ENCODE measurements around the gene TLDC2.

TLDC2 gene

GRCh38 chr20:36845288-36845971 lies 30.5 kb upstream of the TLDC2 start:
- TF ChIP-seq CTCF (IDR thresholded peaks at IDR 0.05; ENCODE audit: low read depth, low read length) = no peak
- no peak for DNase-seq (ENCODE audit: low read depth in 2 of 2)
- no peak overlapping the region for H3K4me3 ChIP-seq (replicated peaks in 1 of 2; ENCODE audit: low read depth in 2 of 2, low read length in 2 of 2)

GRCh38 chr20:36847009-36847709 lies 28.8 kb upstream of the TLDC2 start:
- no peak for TF ChIP-seq CTCF (IDR thresholded peaks at IDR 0.05; ENCODE audit: low read depth, low read length)
- peak; percentile 95 to 97 for DNase-seq (ENCODE audit: low read depth in 2 of 2)
- H3K4me3 ChIP-seq (replicated peaks in 1 of 2; ENCODE audit: low read depth in 2 of 2, low read length in 2 of 2) = no peak overlapping the region

- peak; percentile 31 to 67 for DNase-seq (ENCODE audit: low read depth in 2 of 2)
- no peak for TF ChIP-seq CTCF (IDR thresholded peaks at IDR 0.05; ENCODE audit: low read depth, low read length)
- H3K4me3 ChIP-seq (replicated peaks in 1 of 2; ENCODE audit: low read depth in 2 of 2, low read length in 2 of 2) = no peak overlapping the region
Observed at GRCh38 chr20:36847710-36848040, 28.3 kb upstream of the TLDC2 start.

GRCh38 chr20:36848078-36848660 lies 27.8 kb upstream of the TLDC2 start:
- no peak overlapping the region for H3K4me3 ChIP-seq (replicated peaks in 1 of 2; ENCODE audit: low read depth in 2 of 2, low read length in 2 of 2)
- TF ChIP-seq CTCF (IDR thresholded peaks at IDR 0.05; ENCODE audit: low read depth, low read length) = no peak
- DNase-seq (ENCODE audit: low read depth in 2 of 2) = peak; percentile 81 to 88

GRCh38 chr20:36848677-36849076 lies 27.3 kb upstream of the TLDC2 start:
- no peak for TF ChIP-seq CTCF (IDR thresholded peaks at IDR 0.05; ENCODE audit: low read depth, low read length)
- H3K4me3 ChIP-seq (replicated peaks in 1 of 2; ENCODE audit: low read depth in 2 of 2, low read length in 2 of 2) = no peak overlapping the region
- DNase-seq (ENCODE audit: low read depth in 2 of 2) = no peak

- no peak overlapping the region for H3K4me3 ChIP-seq (replicated peaks in 1 of 2; ENCODE audit: low read depth in 2 of 2, low read length in 2 of 2)
- no peak for TF ChIP-seq CTCF (IDR thresholded peaks at IDR 0.05; ENCODE audit: low read depth, low read length)
- no peak for DNase-seq (ENCODE audit: low read depth in 2 of 2)
Observed at GRCh38 chr20:36849333-36850065, 26.4 kb upstream of the TLDC2 start.

Data from cardiac fibroblast (primary cell).